ENCODE measurements around the gene CBX5.

- no peak for TF ChIP-seq POLR2AphosphoS5 (IDR thresholded peaks at IDR 0.05; ENCODE audit: low read depth, low read length)
- TF ChIP-seq REST (IDR thresholded peaks at IDR 0.05; ENCODE audit: insufficient read depth in 1 of 2, low read depth in 2 of 2, low read length in 2 of 2): no peak
- no peak for TF ChIP-seq TAF1 (IDR thresholded peaks at IDR 0.05; ENCODE audit: borderline replicate concordance, insufficient read depth, low read length)
- TF ChIP-seq SIN3A (IDR thresholded peaks at IDR 0.05; ENCODE audit: borderline replicate concordance, insufficient read depth, low read length): no peak
Observed at GRCh38 chr12:54266852-54267251, 13.1 kb downstream of the CBX5 start.
